GM23248 (cell line): ENCODE data around the gene RP9.

Experiments used
- EZH2 ChIP-seq: fragments of 200-600 bp; sonication (generic); IDR thresholded peaks from 2 replicates; pipeline ENCODE4 v1.6.1; 2018; ENCODE audit warnings: antibody characterized with exemption, mild to moderate bottlenecking; ENCODE audit not compliant: insufficient read depth, poor library complexity, severe bottlenecking
- EZH2phosphoT487 ChIP-seq: fragments of 200-600 bp; sonication (generic); IDR thresholded peaks from 2 replicates; pipeline ENCODE4 v1.6.1; 2018; ENCODE audit warnings: antibody characterized with exemption, moderate library complexity, mild to moderate bottlenecking, low read depth; ENCODE audit not compliant: insufficient read depth

DNA sequence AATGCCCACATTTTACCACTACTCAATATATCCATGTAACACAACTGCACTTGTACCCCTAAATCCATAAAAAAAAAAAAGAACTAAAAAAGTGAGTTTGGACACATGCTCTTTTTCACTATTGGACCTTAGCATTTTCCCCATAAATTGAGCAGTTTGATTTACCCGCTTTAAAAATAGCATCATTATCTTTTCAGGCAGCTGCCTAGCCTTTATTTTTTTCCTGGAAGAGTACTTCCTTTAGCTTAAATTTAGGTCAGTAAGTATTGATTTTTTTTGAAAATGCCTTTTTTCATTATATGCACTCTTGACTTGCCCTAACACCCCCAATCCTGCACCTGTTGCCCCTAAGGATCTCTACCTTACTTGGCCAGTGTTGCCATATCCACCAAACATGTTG lies 41.3 kb downstream of the RP9 start:
- TF ChIP-seq EZH2phosphoT487 (no peak), EZH2 (no peak)
